Astrocyte (in vitro differentiated cells and primary cell): ENCODE measurements around the gene DRD2.

Experiments used
- EZH2 ChIP-seq: IDR thresholded peaks from 2 replicates; pipeline ENCODE4 v1.6.1; 2012; ENCODE audit warnings: mild to moderate bottlenecking, low read length, inconsistent platforms; ENCODE audit not compliant: insufficient read depth
- TF ChIP-seq, protein P1 (sequence below): IDR thresholded peaks from 2 replicates; pipeline ENCODE4 v1.5.1; 2011; ENCODE audit warnings: low read depth, mild to moderate bottlenecking, inconsistent platforms, low read length, moderate library complexity; ENCODE audit not compliant: insufficient read depth

DNA sequence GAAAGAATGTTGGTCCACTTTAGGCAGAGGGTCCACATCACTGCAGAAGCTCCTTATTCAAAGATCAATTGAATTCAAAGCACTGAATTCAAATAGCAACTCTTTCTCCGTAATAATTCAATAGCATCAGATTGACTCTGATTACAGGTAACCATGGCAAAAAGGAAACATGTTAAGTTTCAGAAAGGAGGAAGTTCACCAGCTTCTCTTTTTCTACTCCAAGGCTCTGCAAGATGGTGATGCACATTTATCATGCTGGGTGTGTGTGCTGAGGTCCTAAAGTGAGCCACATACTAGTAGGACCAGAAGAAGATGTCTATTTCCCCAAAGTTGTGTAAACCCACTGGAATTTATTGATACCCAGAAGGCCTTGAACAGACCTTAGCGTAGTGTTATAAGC is 18.0 kb upstream of the DRD2 start:
- TF ChIP-seq, protein P1, sequence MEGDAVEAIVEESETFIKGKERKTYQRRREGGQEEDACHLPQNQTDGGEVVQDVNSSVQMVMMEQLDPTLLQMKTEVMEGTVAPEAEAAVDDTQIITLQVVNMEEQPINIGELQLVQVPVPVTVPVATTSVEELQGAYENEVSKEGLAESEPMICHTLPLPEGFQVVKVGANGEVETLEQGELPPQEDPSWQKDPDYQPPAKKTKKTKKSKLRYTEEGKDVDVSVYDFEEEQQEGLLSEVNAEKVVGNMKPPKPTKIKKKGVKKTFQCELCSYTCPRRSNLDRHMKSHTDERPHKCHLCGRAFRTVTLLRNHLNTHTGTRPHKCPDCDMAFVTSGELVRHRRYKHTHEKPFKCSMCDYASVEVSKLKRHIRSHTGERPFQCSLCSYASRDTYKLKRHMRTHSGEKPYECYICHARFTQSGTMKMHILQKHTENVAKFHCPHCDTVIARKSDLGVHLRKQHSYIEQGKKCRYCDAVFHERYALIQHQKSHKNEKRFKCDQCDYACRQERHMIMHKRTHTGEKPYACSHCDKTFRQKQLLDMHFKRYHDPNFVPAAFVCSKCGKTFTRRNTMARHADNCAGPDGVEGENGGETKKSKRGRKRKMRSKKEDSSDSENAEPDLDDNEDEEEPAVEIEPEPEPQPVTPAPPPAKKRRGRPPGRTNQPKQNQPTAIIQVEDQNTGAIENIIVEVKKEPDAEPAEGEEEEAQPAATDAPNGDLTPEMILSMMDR = no peak
- TF ChIP-seq EZH2 = no peak
